Large intestine (tissue), 3 donors: ENCODE measurements around the gene ZBTB18. TPM values are rescaled to one million over a fixed set of nuclear protein-coding genes. Genes with fewer than 3 reads are reported as not detected.

Source experiments
- DNase-seq, 2 donors: peaks; one replicate each; pipeline versions ENCODE4 v3.0.0 to v3.0.0-alpha.2; 2013
- H3K27ac ChIP-seq: one replicate; pipeline ENCODE4 v1.5.1; 2013; ENCODE audit warnings: low read length
- H3K27me3 ChIP-seq: 2 replicates; pipeline ENCODE4 v1.6.1; 2013; ENCODE audit warnings: low read length; ENCODE audit not compliant: control insufficient read depth, insufficient read depth
- H3K36me3 ChIP-seq: 2 replicates; pipeline ENCODE4 v1.6.1; 2013; ENCODE audit warnings: low read length; ENCODE audit not compliant: control insufficient read depth, insufficient read depth
- H3K4me1 ChIP-seq: one replicate; pipeline ENCODE4 v1.6.1; 2013; ENCODE audit warnings: low read length; ENCODE audit not compliant: control insufficient read depth, insufficient read depth
- H3K4me3 ChIP-seq: one replicate; pipeline ENCODE4 v1.5.1; 2013; ENCODE audit warnings: low read length
- H3K9me3 ChIP-seq: one replicate; pipeline ENCODE4 v1.6.1; 2013; ENCODE audit warnings: mild to moderate bottlenecking, low read depth, low read length, moderate library complexity; ENCODE audit not compliant: control insufficient read depth
- WGBS: methylation state at CpG from one replicate; pipeline ENCODE4 v1.1.5; 2013; ENCODE audit warnings: low lambda C conversion rate; ENCODE audit not compliant: insufficient coverage; 5-methylcytosine and 5-hydroxymethylcytosine counted together
- polyA plus RNA-seq: library from polyadenylated mRNA; unstranded; fragments of 120-200 nt; gene quantifications from one replicate; pipeline ENCODE4 v1.2.1, GENCODE V29; 2013

ZBTB18 gene
- polyA plus RNA-seq, 1 donor: 22.4 TPM

GRCh38 chr1:244050014-244050834 lies 859 bp upstream of the ZBTB18 start:
- 100% methylated on average over 1 of the region's 21 CpGs for WGBS
- Histone ChIP-seq H3K36me3 (peaks cover 15% of the 10 kb centered on the region), H3K27ac (peak overlapping the region; percentile 75), H3K9me3 (peaks cover 3% of the 10 kb centered on the region), H3K4me1 (peaks cover 7% of the 10 kb centered on the region), H3K27me3 (no peaks in the 10 kb centered on the region), H3K4me3 (peak overlapping the region; percentile 93)
- DNase-seq: peak in 1 of 2 donors; percentile 50

- 46% methylated on average over 3 of the region's 5 CpGs for WGBS
- peaks cover 3% of the 10 kb centered on the region for H3K9me3 ChIP-seq
Observed at GRCh38 chr1:244052016-244052727, 1.1 kb downstream of the ZBTB18 start.

GRCh38 chr1:244052728-244053312 lies 1.7 kb downstream of the ZBTB18 start:
- DNase-seq: no peak
- Histone ChIP-seq H3K9me3 (peaks cover 3% of the 10 kb centered on the region), H3K36me3 (peaks cover 21% of the 10 kb centered on the region), H3K27me3 (no peaks in the 10 kb centered on the region), H3K27ac (peak overlapping the region; percentile 12), H3K4me3 (no peak overlapping the region), H3K4me1 (peaks cover 7% of the 10 kb centered on the region)
- 72% methylated on average over 5 of the region's 6 CpGs for WGBS

More at GRCh38 chr1:244052016-244052727, 1.1 kb downstream of the ZBTB18 start:
- Histone ChIP-seq H3K4me3 (no peak overlapping the region), H3K27ac (peak overlapping the region; percentile 12), H3K36me3 (peaks cover 21% of the 10 kb centered on the region), H3K4me1 (peaks cover 7% of the 10 kb centered on the region), H3K27me3 (no peaks in the 10 kb centered on the region)
- DNase-seq: no peak

GRCh38 chr1:244053831-244054230 lies 2.7 kb downstream of the ZBTB18 start:
- Histone ChIP-seq H3K9me3 (peaks cover 3% of the 10 kb centered on the region), H3K4me3 (no peak overlapping the region), H3K27me3 (no peaks in the 10 kb centered on the region), H3K27ac (no peak overlapping the region), H3K4me1 (peaks cover 7% of the 10 kb centered on the region), H3K36me3 (peaks cover 21% of the 10 kb centered on the region)
- no CpG with 5 or more reads among the region's 11 CpGs for WGBS
- DNase-seq: no peak

- no CpG with 5 or more reads among the region's 17 CpGs for WGBS
- Histone ChIP-seq H3K9me3 (peaks cover 3% of the 10 kb centered on the region), H3K27ac (no peak overlapping the region), H3K4me3 (no peak overlapping the region), H3K4me1 (peaks cover 7% of the 10 kb centered on the region), H3K27me3 (no peaks in the 10 kb centered on the region), H3K36me3 (peaks cover 21% of the 10 kb centered on the region)
- no peak for DNase-seq
Observed at GRCh38 chr1:244054247-244054923, 3.3 kb downstream of the ZBTB18 start.

GRCh38 chr1:244054924-244055263 lies 3.8 kb downstream of the ZBTB18 start:
- peaks cover 7% of the 10 kb centered on the region for H3K4me1 ChIP-seq
- H3K9me3 ChIP-seq: peaks cover 3% of the 10 kb centered on the region
- no peak for DNase-seq
- no peak overlapping the region for H3K27ac ChIP-seq
- WGBS: no CpG with 5 or more reads among the region's 27 CpGs
- H3K36me3 ChIP-seq: peaks cover 21% of the 10 kb centered on the region
- no peaks in the 10 kb centered on the region for H3K27me3 ChIP-seq
- H3K4me3 ChIP-seq: no peak overlapping the region

GRCh38 chr1:244056577-244056976 lies 5.5 kb downstream of the ZBTB18 start:
- peaks cover 21% of the 10 kb centered on the region for H3K36me3 ChIP-seq
- 53% methylated on average over 2 of the region's 6 CpGs for WGBS
- H3K27ac ChIP-seq: no peak overlapping the region
- peaks cover 6% of the 10 kb centered on the region for H3K4me1 ChIP-seq
- no peak overlapping the region for H3K4me3 ChIP-seq
- H3K27me3 ChIP-seq: no peaks in the 10 kb centered on the region
- peaks cover 3% of the 10 kb centered on the region for H3K9me3 ChIP-seq
- no peak for DNase-seq

- WGBS: 87% methylated on average over 4 of the region's 12 CpGs
- Histone ChIP-seq H3K27ac (no peak overlapping the region), H3K27me3 (no peaks in the 10 kb centered on the region), H3K9me3 (peaks cover 3% of the 10 kb centered on the region), H3K4me3 (no peak overlapping the region), H3K36me3 (peaks cover 21% of the 10 kb centered on the region), H3K4me1 (peaks cover 6% of the 10 kb centered on the region)
- DNase-seq: no peak
Observed at GRCh38 chr1:244057474-244058385, 6.6 kb downstream of the ZBTB18 start.

GRCh38 chr1:244060117-244060516 lies 9.0 kb downstream of the ZBTB18 start:
- no peak overlapping the region for H3K4me3 ChIP-seq
- WGBS: no CpG with 5 or more reads among the region's 1 CpG
- no peak for DNase-seq
- no peaks in the 10 kb centered on the region for H3K9me3 ChIP-seq
- peaks cover 7% of the 10 kb centered on the region for H3K4me1 ChIP-seq
- peaks cover 6% of the 10 kb centered on the region for H3K36me3 ChIP-seq
- no peaks in the 10 kb centered on the region for H3K27me3 ChIP-seq
- H3K27ac ChIP-seq: peak overlapping the region; percentile 46
